HG03103 (cell line): ENCODE data around the gene HIVEP3.
"Not testable (repeated sequence)": the region's sequence is repeated elsewhere in the genome, so short reads cannot be mapped to it uniquely, and the experiment has no call there.

Experiments used
- ATAC-seq: cut with Tn5 transposase; IDR thresholded peaks from one replicate; pipeline ENCODE4 v1.9.1; 2021; ENCODE audit warnings: low read depth; ENCODE audit not compliant: unreplicated experiment

HIVEP3 gene

GRCh38 chr1:41580021-41580420 is 338.7 kb downstream of the HIVEP3 start:
- no peak for ATAC-seq

GRCh38 chr1:41578712-41579335 is 339.9 kb downstream of the HIVEP3 start:
- ATAC-seq = no peak

GRCh38 chr1:41576620-41577019 is 342.1 kb downstream of the HIVEP3 start:
- no peak for ATAC-seq

- ATAC-seq = no peak
Measured at GRCh38 chr1:41576206-41576605, 342.5 kb downstream of the HIVEP3 start.

- ATAC-seq = no peak
Measured at GRCh38 chr1:41574842-41575241, 343.9 kb downstream of the HIVEP3 start.

- ATAC-seq = peak; percentile 68
Measured at GRCh38 chr1:41573785-41574713, 344.7 kb downstream of the HIVEP3 start.

GRCh38 chr1:41573194-41573593 is 345.5 kb downstream of the HIVEP3 start:
- no peak for ATAC-seq

- no peak for ATAC-seq
Measured at GRCh38 chr1:41572224-41572623, 346.5 kb downstream of the HIVEP3 start.

GRCh38 chr1:41571041-41571440 is 347.7 kb downstream of the HIVEP3 start:
- ATAC-seq = no peak

GRCh38 chr1:41568204-41568603 is 350.5 kb downstream of the HIVEP3 start:
- no peak for ATAC-seq

- ATAC-seq = no peak
Measured at GRCh38 chr1:41566969-41567368, 351.8 kb downstream of the HIVEP3 start.

- no peak for ATAC-seq
Measured at GRCh38 chr1:41566274-41566885, 352.3 kb downstream of the HIVEP3 start.

GRCh38 chr1:41564741-41565475 is 353.8 kb downstream of the HIVEP3 start:
- ATAC-seq = no peak

GRCh38 chr1:41562328-41562727 is 356.4 kb downstream of the HIVEP3 start:
- ATAC-seq = no peak

- no peak for ATAC-seq
Measured at GRCh38 chr1:41560931-41561330, 357.8 kb downstream of the HIVEP3 start.

- no peak for ATAC-seq
Measured at GRCh38 chr1:41560496-41560895, 358.2 kb downstream of the HIVEP3 start.

GRCh38 chr1:41559331-41559730 is 359.4 kb downstream of the HIVEP3 start:
- ATAC-seq = no peak

- no peak for ATAC-seq
Measured at GRCh38 chr1:41558761-41559171, 360.0 kb downstream of the HIVEP3 start.

- ATAC-seq = no peak
Measured at GRCh38 chr1:41557751-41558455, 360.8 kb downstream of the HIVEP3 start.

- not testable (repeated sequence) for ATAC-seq
Measured at GRCh38 chr1:41554746-41555145, 364.0 kb downstream of the HIVEP3 start.
